HG03469 (cell line): Measurements from ENCODE around the gene CXCR4.

Source experiments
- ATAC-seq: cut with Tn5 transposase; IDR thresholded peaks from one replicate; pipeline ENCODE4 v1.9.1; 2021; ENCODE audit warnings: mild to moderate bottlenecking, moderate library complexity, moderate number of reproducible peaks; ENCODE audit not compliant: unreplicated experiment

Gene CXCR4

GRCh38 chr2:136131961-136132824 lies 14.2 kb upstream of the CXCR4 start:
- ATAC-seq = peak; percentile 73

- ATAC-seq = peak; percentile 2
These were observed 13.6 kb upstream of the CXCR4 start for GRCh38 chr2:136131484-136131960.

DNA sequence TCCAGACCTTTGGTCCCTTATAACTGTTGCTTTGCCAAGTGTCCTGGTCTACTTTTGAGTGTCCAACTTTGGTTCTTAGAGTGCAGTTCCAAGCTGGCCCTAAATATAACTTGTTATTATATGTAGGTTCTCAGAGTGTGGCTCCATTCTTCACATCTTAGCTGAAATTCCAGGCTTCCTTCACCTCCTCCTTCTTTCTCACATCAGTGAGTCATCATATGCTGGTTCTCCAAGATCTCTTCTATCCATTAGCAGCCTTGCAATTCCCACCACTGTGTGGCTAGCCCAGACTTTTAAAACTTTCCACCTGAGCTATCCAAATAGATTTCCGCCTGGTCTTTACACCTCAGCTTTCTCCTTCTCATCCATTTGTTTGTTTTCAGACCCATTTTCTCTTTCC lies 12.6 kb upstream of the CXCR4 start:
- ATAC-seq = no peak

GRCh38 chr2:136130045-136130444 lies 12.1 kb upstream of the CXCR4 start:
- ATAC-seq = no peak

DNA sequence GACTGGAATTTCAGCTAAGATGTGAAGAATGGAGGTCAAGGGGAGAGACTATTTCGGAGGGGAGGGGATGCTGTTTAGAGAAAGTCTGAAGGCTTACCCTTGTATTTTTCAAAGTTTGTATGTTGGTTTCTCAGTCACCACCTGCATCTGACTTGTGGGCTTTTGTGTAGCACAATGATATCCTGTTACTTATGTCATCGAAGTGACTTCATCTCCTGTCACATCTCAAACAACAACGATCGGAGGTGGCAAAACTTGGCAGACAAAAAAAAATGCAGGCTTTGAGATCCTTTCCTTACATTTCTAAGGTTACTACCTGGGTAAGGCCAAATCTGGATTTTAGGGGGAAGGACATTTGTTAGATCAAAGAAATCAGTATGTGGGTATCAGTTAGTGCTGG lies 11.7 kb upstream of the CXCR4 start:
- ATAC-seq = no peak

- ATAC-seq = no peak
These were observed 11.0 kb upstream of the CXCR4 start for GRCh38 chr2:136128905-136129304.

- no peak for ATAC-seq
These were observed 10.4 kb upstream of the CXCR4 start for GRCh38 chr2:136128366-136128765.

DNA sequence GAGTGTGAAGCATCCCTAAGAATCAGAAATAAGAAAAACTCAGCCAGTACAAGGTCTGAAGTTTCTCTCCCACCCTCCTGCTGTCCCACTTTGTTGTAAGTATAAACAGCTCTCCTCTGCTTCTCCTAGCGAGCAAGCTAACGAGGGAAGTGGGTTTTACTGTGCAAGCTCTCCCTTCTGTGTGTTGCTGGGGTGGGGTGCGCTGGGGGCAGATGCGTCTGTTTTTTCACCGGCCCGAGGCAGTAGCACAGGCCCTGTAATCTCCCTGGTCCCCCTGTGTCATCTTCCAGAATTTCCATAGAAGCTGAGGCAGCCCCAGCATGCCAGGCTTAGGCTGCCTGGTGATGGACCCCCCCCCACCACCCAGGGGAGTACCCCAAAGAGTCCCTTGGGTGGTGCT lies 9.4 kb upstream of the CXCR4 start:
- ATAC-seq = no peak

DNA sequence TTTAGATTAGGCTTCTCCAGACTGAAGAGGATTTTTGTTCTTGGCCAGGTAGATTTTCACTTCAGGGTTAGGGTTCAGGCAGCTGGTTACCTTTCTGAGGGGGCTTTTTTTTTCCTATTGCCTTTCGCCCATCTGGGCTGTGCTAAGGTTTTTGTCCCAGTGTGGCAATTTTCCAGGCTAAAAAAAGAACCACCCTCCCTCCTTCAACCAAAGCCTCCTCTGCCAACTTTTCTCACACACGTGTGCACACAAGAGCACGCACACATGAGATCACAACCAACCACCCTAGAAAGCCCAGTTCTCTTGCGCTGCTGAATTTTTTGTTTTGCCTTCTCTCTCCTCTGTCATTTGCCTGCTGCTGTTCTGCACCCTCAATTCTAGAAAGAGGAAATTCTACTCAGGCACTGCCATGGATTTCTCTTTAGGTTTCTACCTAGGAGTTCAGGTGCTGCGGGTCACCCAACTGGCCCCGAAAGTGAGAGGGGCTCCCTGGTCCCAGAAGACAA lies 8.5 kb upstream of the CXCR4 start:
- ATAC-seq = no peak

DNA sequence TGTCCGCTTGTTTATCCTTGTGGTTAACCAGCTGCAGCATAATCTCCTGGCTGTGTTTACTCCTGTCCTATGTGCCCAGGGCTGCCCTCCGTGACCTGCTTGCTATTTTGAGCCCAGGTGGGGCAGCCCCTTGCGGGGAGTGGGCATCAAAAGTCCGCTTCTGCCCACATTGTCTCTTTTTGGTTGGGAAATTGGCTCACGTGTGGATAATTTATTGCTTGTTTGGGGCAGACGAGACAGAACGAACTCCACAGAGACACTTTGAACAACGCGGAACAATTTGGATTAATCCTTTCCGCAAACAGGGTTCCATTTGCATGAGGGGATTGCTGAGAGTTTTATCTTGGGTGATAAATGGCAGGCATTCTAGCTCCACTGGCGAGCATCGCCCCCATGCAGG lies 8.1 kb upstream of the CXCR4 start:
- no peak for ATAC-seq

GRCh38 chr2:136125236-136125635 lies 7.3 kb upstream of the CXCR4 start:
- no peak for ATAC-seq

- no peak for ATAC-seq
These were observed 6.9 kb upstream of the CXCR4 start for GRCh38 chr2:136124805-136125204.

- ATAC-seq = no peak
These were observed 4.7 kb upstream of the CXCR4 start for GRCh38 chr2:136122661-136123060.

- no peak for ATAC-seq
These were observed 3.4 kb upstream of the CXCR4 start for GRCh38 chr2:136121204-136121910.

DNA sequence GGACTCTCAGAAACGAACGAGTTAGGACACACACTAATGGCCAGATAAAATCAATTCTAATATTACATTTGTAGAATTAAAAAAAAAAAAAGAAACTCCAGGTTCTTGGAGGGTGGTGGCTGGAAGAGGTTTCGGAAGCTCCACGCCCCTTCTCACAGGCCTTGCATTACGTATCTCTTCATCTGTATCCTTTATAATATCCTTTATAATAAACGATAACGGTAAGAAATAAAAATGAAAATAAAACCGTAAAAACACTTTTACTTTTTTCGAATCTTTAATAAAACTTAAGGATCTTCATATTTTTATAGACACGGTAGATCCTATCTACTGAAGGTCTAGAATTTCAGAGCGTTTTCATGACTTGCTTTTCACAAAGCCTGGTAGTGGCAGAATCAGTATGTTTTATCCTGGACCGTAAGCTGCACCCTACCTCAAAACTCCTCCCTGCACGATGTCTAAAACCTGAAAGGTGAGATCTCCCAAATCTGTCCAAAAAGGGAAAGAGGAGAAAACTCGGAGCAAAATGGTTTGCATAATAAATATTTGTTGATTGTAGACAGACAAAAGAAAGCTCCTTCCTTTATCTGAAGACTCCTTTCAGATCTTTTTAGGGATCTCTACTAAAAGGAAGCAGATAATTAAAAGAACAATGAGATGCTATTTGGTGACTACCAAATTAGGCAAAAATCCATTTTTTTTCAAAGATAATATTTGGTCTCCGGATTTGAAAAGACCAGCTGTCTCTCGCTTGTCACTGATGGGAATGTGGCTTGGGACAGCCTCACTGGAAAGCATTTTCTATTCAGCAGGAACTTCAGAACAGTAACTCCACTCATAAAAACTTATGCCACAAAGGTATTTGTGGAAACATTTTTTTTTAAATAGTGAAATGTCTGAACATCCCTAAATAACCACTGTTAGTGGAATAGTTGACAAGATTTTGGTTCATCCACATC lies 2.0 kb upstream of the CXCR4 start:
- no peak for ATAC-seq

GRCh38 chr2:136118819-136119716 lies 1.1 kb upstream of the CXCR4 start:
- no peak for ATAC-seq

- ATAC-seq = no peak
These were observed 533 bp downstream of the CXCR4 start for GRCh38 chr2:136117391-136117841.

DNA sequence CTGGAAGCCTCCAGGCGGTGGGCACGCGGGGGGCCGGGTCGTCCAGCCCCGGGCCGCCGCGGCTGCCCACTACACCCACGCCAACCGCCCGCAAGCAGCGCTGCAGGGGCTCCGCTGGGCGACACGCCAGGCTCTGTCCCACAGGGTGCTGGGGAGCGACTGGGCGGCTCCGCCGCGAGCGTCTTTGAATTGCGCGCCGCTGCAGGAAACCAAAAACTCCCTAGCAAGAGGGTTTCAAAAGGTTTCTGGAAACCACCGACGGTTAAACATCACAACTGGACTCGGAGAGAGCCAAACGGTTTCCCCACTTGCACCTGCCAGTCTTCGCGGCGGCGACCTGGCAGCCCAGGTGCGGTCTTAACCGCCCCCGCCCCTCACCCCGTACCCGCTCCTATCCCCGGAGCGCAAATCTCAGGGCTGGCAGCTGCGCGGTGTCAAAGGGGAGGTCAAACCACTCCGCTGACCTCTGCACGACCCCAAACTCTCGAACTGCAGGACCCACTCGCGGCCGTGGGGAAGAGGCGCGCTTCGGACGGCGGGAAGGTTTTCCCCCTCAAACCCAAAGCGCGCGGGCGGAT lies 1.0 kb downstream of the CXCR4 start:
- peak; percentile 53 for ATAC-seq

GRCh38 chr2:136116151-136116812 lies 1.7 kb downstream of the CXCR4 start:
- ATAC-seq = no peak
